GM20431 (cell line): ENCODE results near the gene BCAR1.

Experiments
- in situ Hi-C: fragments of 300-500 bp; cut with MseI, MboI; formaldehyde crosslinking; loops from one replicate; pipeline ENCODE4 v1.15.0; 2020; ENCODE audit warnings: low sequenced_read_pairs; ENCODE audit not compliant: unreplicated experiment

The BCAR1 gene

DNA sequence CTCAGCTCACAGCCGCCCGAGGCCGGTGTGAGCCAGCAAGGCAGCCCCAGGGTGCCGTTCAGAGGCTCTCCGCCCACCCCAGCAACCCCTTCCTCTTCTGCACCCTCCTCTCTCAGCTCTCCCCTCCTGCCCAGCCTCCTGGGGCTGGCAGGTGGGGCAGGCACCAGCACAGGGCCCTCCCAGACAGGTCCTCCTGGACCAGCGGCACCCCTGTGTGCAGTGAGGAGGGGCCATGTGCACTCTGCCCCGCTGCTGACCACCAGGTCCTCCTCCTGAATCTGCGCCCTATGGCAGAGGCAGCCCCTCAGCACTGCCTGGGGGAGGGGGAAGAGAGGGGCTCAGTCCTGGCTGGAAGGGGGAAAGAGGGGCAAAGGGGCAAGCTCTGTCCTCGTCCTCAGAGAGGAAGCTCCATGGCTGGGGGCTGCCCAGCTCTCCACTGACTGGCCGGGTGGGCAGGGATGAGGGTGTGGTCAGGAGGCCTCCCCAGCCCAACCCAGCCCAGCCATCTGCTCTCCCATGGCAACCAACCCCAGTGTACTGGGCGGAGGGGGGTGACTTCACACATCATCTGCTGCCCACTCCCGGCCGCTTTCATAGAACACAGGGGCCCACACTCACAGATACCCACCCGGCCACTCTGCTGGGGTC lies 5.4 kb upstream of the BCAR1 start:
- in situ Hi-C loops: no loop called here

- in situ Hi-C loops: no loop called here
Measured at GRCh38 chr16:75256059-75256571, 4.7 kb upstream of the BCAR1 start.

DNA sequence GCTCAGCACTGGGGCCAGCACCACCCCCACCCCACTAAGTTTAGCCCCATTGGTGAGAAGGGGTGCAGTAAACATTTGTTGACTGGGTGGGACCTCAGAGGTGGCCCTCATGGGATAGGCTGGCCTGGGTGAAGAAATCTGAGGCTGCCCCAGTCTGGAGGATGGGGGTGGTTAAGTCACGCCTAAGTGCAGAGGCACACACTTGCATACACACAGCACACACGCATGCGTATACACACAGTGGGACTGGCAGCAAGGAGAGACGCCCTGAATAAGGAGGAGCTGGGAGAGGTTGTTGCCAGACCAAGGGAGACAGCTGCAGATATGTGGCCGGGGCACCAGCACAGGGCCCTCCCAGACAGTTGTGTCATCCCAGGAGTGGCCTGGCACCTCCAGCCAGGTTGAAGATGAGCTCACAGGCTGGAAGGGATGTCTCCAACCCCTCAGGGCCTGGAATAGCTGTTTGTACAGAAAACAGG lies 3.0 kb upstream of the BCAR1 start:
- in situ Hi-C loops: no loop called here

DNA sequence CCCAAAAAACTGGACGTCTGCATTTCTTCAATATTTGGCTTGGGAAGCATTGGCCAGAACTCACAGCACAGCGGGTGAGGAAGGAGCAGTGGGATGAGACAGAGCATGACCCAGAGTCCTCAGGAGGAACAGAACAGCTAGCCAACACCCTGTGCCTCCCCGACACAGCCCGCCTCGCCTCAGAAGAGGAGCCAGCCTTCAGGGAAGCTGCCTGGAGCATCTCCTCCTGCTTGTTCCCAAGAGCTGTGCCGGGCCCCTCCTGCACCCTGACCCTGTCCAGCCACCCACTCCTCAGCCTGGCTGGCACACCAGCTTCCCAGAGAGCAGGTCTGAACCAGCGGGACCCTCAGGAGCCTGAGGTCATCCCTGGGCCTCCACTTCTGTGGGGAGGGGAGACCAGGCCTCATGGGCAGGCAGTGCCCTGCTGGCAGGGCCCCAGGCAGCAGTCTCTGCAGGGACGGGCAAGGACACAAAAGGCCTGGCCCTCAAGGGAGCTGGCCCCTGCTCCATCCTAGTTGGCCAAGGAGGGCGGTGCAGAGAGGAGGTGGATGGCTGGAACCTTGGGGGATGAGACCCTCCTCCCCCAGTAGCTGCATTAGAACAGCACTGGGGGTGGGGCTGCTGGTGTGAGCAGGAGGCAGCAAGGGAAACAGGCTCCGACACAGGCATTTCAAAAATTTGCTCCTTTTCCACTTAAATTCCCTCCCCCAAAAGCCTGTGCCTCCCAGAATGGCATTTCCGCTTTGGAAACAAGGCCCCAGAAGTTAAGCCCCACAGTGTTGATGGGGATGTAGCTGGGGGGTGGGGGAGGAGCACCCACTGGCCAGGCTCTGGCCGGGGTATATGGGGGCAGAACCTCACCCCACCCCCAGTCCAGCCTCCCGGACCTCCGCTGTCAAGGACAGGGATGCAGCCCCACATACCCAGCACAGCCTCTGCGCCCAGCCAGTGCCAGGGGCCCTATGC lies 1.8 kb upstream of the BCAR1 start:
- in situ Hi-C loops: no loop called here

GRCh38 chr16:75252049-75252864 lies 833 bp upstream of the BCAR1 start:
- in situ Hi-C loops: no loop called here

DNA sequence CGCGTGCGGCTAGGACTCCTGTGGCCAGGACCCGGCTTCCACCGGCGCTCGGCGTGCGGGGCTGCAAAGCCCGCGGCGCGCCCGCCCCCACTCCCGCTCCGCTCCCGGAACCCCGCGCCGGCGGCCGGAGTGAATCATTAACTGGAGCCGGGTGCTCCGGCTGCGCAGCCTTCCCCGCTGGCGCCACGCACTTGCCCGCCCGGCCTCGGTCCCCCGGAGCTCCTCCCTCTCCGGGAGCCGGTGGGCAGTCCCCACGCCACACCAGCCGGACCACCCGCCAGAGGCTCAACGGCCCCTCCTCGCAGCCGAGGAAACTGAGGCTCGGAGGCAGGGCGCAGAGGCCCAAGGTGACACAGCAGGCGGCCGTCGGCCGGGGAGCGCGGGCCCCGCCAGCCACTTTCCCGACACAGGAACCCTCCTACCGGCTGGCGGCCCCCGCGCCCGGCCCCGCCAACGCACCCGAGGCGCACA lies 580 bp downstream of the BCAR1 start:
- in situ Hi-C loops: no loop called here

- in situ Hi-C loops: no loop called here
Measured at GRCh38 chr16:75250089-75250808, 1.2 kb downstream of the BCAR1 start.

- in situ Hi-C loops: loop anchor here (10.0 kb wide), 1 partner anchor 135 kb away; no protein-coding TSS in a partner anchor
Measured at GRCh38 chr16:75249441-75249840, 2.0 kb downstream of the BCAR1 start.

DNA sequence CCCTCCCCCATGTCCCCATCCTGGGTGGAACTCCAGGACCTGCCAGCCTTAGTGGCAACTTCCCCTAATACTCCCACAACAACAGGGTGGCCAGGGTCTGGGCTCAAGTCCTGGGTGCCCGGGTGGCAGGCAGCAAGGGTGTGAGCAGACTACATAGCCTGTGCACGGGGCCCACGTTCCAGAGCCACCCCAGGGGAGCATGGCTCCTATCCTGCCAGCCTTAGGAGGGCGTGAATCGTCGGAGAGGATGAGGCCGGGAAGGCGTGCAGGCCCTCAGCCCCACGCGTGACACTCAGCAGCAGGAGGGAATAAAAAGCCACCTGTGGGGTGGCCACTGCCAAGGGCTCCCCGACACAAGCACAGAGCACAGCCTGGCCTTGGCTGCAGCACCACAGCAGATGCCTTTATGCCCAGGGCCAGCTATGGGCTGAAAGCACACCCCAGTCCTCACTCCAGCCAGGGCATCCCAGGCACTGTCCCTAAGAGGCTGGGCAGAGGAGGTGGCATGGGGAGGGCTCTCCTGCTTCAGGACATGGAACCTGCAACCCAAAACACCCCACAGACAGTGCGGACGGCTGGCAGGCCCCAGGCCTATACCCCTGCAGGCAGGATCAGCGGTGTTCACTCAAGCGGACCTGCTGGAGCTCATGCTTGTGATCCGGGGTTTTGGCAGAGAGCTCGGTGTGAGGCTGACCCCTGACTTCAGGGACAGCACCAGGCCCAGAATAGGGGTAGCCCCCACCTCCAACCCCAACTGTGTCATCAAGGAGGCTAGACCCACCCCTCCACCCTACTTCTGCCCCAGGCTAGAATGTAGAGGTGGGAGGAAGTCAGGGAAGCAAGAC lies 2.7 kb downstream of the BCAR1 start:
- in situ Hi-C loops: loop anchor here (10.0 kb wide), 1 partner anchor 136 kb away; no protein-coding TSS in a partner anchor

DNA sequence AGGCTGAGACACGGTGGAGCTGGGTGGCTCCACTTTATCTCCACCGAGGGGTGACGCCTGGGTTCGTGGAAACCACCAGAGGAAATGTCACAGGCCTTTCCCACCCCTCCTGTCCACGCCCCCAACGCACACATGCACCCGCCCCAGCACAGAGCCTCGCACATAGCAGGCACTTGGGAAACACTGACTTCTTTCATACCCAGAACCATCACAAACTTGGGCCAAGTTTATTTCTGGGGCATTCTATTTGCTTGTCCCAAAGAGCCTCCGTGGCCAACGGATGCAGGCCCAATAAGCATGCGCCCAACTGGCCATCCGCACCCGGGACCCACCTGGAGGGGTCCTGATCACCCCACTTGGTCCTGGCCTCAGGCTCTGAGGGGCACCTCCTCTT lies 3.3 kb downstream of the BCAR1 start:
- in situ Hi-C loops: loop anchor here (10.0 kb wide), 1 partner anchor 137 kb away; no protein-coding TSS in a partner anchor

GRCh38 chr16:75247249-75247648 lies 4.2 kb downstream of the BCAR1 start:
- in situ Hi-C loops: loop anchor here (10.0 kb wide), 1 partner anchor 138 kb away; no protein-coding TSS in a partner anchor

GRCh38 chr16:75246504-75247205 lies 4.8 kb downstream of the BCAR1 start:
- in situ Hi-C loops: loop anchor here (10.0 kb wide), 1 partner anchor 138 kb away; no protein-coding TSS in a partner anchor

- in situ Hi-C loops: loop anchor here (10.0 kb wide), 1 partner anchor 140 kb away; no protein-coding TSS in a partner anchor
Measured at GRCh38 chr16:75244844-75245758, 6.3 kb downstream of the BCAR1 start.

DNA sequence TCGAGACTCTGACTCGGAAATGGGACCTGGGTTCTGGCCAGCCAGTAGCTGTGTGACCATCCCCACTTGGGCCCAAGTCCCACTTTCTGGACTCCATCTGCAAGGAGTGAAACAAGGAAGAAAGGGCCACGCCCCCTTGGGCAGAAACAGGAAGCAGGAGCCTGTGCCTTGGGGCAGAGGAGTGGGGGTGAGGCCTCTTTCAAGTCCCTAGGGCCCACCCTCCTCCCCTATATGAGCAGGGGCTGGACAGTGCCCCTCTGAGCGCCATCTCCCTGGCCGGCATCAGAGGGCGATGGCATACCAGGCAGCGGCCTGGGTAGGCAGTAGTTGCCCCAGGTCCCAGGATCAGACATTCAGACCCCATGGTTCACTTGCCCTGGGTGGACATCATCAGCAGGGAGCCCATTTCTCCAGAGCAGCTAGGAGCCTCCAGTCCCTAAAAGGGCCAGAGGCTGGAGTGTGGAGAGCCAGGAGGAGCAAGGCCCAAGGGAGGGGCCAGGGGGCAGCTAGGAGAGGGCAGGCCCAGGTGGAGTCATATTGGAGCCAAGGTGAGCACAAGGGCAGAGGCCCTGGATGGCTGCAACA lies 7.1 kb downstream of the BCAR1 start:
- in situ Hi-C loops: loop anchor here (10.0 kb wide), 1 partner anchor 140 kb away; no protein-coding TSS in a partner anchor

DNA sequence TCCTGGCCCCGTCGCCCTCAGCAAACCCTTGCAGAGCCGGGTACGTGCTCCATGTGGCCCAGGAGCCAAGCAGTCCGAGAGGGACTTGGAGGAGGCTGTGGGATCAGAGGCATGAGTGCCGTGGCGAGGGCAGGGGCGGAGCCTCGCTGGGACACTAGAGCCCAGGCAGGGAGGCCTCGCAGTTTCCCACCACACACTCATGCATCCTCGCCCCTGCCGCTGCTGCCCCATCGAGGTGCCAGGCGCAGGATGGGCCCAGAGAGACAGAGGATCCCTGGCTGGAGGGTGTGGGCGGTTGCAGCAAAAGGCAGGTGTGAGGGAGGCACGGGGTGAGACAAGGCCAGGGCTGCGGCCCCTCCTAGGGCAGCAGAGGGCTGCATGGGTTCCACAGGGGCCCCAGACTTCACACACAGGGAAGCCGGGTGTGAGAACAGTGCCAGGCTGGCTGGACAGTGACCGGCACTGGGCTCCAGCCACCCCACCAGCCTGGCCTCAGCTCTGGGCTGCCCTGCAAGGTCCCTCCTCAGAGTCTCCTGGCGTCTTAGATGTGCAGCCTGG lies 7.7 kb downstream of the BCAR1 start:
- in situ Hi-C loops: loop anchor here (10.0 kb wide), 1 partner anchor 141 kb away; no protein-coding TSS in a partner anchor
